GM18868 (cell line): ENCODE data around the gene SEMA4A.
A peak's percentile ranks its signal among the peaks of the same experiment; 100 is the strongest.
"Not testable (repeated sequence)": the region's sequence is repeated elsewhere in the genome, so short reads cannot be mapped to it uniquely, and the experiment has no call there.

Experiments used
- ATAC-seq: cut with Tn5 transposase; IDR thresholded peaks from one replicate; pipeline ENCODE4 v1.9.1; 2021; ENCODE audit warnings: mild to moderate bottlenecking, moderate library complexity; ENCODE audit not compliant: unreplicated experiment

Gene SEMA4A

GRCh38 chr1:156190265-156190664, 36.9 kb downstream of the SEMA4A start:
- ATAC-seq = not testable (repeated sequence)

- no peak for ATAC-seq
These were observed 38.0 kb downstream of the SEMA4A start for GRCh38 chr1:156191292-156191964.

GRCh38 chr1:156193208-156193487, 39.8 kb downstream of the SEMA4A start:
- ATAC-seq = no peak

DNA sequence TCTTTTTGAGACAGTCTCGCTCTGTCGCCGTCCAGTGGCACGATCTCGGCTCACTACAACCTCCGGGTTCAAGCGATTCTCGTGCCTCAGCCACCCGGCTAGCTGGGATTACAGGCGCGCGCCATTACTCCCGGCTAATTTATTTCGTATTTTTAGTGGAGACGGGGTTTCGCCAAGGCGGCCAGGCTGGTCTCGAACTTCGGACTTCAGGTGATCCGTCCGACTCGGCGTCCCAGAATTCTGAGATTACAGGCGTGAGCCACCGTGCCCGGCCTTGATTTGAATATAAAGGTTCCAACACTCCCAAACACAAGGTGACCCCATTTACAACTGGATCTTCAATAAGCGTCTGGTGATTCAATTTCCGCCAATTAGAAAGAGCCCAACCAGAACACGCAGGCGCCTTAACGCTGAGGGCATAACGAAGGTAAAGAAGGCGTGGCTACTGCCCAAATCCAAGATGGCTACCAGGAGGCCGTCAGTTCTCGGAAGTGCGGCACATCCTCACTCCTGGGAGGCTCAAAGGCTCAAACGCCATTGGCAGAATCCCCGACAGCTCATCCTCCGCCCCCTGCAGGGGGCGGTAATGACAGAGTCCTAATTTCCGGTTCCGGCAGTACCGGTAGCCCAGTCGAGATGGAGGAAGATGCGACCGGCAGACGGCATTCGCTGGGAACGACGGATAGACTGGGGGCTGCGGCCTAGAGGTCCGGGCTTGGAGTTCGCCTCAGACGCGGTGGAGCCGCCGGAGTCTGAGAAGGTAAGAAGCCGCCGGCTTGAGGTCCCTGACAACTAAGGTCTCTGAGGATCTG, 40.3 kb downstream of the SEMA4A start, which contains the start of gene SLC25A44:
Gene SLC25A44, plus strand, starts transcription at position 617 of the 812 bp plus-strand sequence. CDS start 5,744 bp downstream, outside the sequence.
- ATAC-seq = peak; percentile 96

- no peak for ATAC-seq
These were observed 40.9 kb downstream of the SEMA4A start for GRCh38 chr1:156194300-156194652.

- ATAC-seq = no peak
These were observed 42.5 kb downstream of the SEMA4A start for GRCh38 chr1:156195853-156196252.

GRCh38 chr1:156196445-156196844, 43.1 kb downstream of the SEMA4A start:
- ATAC-seq = no peak

- peak; percentile 53 for ATAC-seq
These were observed 45.5 kb downstream of the SEMA4A start for GRCh38 chr1:156198831-156199349.

DNA sequence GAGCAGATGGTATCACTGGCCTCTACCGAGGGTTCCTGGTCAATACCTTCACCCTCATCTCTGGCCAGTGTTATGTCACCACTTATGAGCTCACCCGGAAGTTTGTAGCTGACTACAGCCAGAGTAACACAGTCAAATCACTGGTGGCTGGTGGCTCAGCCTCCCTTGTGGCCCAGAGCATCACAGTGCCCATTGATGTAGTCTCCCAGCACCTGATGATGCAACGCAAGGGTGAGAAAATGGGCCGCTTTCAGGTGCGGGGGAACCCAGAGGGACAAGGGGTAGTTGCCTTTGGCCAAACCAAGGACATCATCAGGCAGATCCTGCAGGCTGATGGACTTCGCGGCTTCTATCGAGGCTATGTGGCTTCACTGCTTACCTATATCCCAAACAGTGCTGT, 46.7 kb downstream of the SEMA4A start:
- ATAC-seq = no peak

GRCh38 chr1:156203331-156203730, 49.9 kb downstream of the SEMA4A start:
- no peak for ATAC-seq

DNA sequence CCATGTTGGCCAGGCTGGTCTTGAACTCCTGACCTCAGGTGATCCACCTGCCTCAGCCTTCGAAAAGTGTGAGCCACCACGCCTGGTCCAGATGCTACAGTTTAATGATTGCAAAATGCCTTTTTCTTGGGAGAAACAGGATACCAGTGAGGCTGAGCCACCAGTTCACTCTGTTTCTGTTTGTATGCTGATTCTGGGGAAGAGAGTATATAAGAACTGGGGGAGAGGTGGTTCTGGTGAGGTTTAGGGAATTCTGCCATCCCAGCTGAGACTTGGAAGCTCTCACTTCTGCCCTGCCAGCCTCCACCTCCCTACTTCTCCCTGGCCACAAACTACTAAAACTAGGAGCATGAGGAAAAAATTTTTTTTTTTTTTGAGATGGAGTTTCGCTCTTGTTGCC, 51.3 kb downstream of the SEMA4A start:
- ATAC-seq = no peak

DNA sequence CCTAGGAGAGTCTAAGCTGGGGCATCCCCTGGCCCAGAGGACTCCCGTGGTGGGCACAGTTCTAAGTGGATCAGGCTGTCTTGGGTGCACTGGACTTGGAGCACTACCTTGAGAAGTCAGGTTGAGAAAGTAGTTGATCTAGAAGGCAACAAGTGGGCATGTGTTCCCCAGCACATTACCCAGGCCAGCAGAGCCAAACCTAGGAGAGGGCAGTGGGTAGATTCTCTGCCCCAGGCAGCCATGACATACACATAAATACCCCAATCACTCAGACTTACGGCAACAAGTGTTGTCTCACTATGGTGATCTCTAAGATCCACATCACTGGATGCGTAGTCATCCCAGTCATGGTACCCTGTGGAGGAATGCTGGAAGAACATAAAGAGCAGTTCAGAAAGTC, 57.9 kb downstream of the SEMA4A start:
- ATAC-seq = no peak

DNA sequence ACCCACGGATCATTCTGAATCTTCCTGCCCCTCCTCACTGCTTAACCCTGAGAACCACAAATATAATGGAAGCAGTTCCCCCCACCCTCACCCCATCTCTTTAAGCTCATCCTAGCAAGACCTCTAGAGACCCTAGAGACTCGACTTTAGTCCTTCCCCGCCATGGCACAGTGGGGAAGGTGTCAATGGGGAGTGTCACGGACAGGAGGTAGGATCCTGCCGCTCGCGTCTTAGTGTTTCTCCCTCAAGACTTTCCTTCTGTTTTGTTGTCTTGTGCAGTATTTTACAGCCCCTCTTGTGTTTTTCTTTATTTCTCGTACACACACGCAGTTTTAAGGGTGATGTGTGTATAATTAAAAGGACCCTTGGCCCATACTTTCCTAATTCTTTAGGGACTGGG, 58.7 kb downstream of the SEMA4A start:
- no peak for ATAC-seq

DNA sequence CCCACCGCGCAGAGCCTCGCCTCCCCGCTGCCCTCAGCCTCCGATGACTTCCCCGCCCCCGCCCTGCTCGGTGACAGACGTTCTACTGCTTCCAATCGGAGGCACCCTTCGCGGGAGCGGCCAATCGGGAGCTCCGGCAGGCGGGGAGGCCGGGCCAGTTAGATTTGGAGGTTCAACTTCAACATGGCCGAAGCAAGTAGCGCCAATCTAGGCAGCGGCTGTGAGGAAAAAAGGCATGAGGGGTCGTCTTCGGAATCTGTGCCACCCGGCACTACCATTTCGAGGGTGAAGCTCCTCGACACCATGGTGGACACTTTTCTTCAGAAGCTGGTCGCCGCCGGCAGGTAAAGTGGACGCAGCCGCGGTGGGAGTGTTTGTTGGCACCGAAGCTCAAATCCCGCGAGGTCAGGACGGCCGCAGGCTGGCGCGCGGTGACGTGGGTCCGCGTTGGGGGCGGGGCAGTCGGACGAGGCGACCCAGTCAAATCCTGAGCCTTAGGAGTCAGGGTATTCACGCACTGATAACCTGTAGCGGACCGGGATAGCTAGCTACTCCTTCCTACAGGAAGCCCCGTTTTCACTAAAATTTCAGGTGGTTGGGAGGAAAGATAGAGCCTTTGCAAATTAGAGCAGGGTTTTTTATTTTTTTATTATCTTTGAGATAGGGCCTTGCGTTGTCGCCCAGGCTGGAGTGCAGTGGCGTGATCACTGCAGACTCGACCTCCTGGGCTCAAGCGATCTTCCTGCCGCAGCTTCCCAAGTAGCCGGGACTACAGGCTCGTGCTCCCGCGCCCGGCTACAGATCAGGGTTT, 59.7 kb downstream of the SEMA4A start, which contains the start of gene PMF1:
Gene PMF1, plus strand, starts transcription at position 175 of the 811 bp plus-strand sequence. Its CDS starts 9 bp downstream, at position 184.
- peak; percentile 92 for ATAC-seq

- no peak for ATAC-seq
These were observed 60.2 kb downstream of the SEMA4A start for GRCh38 chr1:156213644-156213966.

GRCh38 chr1:156214024-156214748, 60.8 kb downstream of the SEMA4A start:
- no peak for ATAC-seq

GRCh38 chr1:156216361-156217086, 63.1 kb downstream of the SEMA4A start:
- ATAC-seq = not testable (repeated sequence)

GRCh38 chr1:156217871-156218270, 64.5 kb downstream of the SEMA4A start:
- ATAC-seq = no peak

GRCh38 chr1:156220226-156220625, 66.8 kb downstream of the SEMA4A start:
- no peak for ATAC-seq
